Measurements from ENCODE around the gene HNRNPA0. TPM values are rescaled to one million over a fixed set of nuclear protein-coding genes. Genes with fewer than 3 reads are reported as not detected.
"Not testable (repeated sequence)": the region's sequence is repeated elsewhere in the genome, so short reads cannot be mapped to it uniquely, and the experiment has no call there.

HNRNPA0 gene
- polyA plus RNA-seq, 1 donor (not counting 4 experiments of a cell fraction or from before 2014, with no cell fraction given) = 11.4 TPM

- no peaks in the 10 kb centered on the region for H3K9me1 ChIP-seq (ENCODE audit: control insufficient read depth, extremely low read depth, insufficient read depth, low read length)
- dilution Hi-C loops (cut with MboI; ENCODE audit: extremely low pct_ligation_motif_present, low sequenced_read_pairs) = no loop called here
- H2AFZ ChIP-seq (ENCODE audit: control insufficient read depth, low read length) = no peak overlapping the region
- H3K36me3 ChIP-seq (ENCODE audit: control insufficient read depth in 2 of 2, extremely low read depth in 1 of 2, insufficient read depth in 2 of 2, low read length in 2 of 2) = no peaks in the 10 kb centered on the region
- no peaks in the 10 kb centered on the region for H3K4me1 ChIP-seq (ENCODE audit: control insufficient read depth, extremely low read depth, insufficient read depth, low read length)
- H3K27ac ChIP-seq (ENCODE audit: control insufficient read depth, insufficient read depth, low read length) = no peak overlapping the region
- no peaks in the 10 kb centered on the region for H4K20me1 ChIP-seq (ENCODE audit: control insufficient read depth, extremely low read depth, insufficient read depth, low read length)
- no peak for DNase-seq (ENCODE audit: low read depth, low spot score)
- no peak overlapping the region for H3K9ac ChIP-seq (ENCODE audit: control insufficient read depth, extremely low read depth, insufficient read depth, low read length)
- no peak for TF ChIP-seq EZH2 (IDR thresholded peaks at IDR 0.05; ENCODE audit: low read length)
- TF ChIP-seq CTCF (optimal IDR thresholded peaks at IDR 0.05 in 1 of 3, IDR thresholded peaks at IDR 0.05 in 1 of 3, conservative IDR thresholded peaks at IDR 0.05 in 1 of 3; ENCODE audit: extremely low read depth in 1 of 3, insufficient read depth in 2 of 3, low read length in 3 of 3) = no peak
- no peaks in the 10 kb centered on the region for H3K27me3 ChIP-seq (ENCODE audit: control insufficient read depth, extremely low read depth, insufficient read depth, low read length)
- no peak overlapping the region for H3K4me3 ChIP-seq (ENCODE audit: control insufficient read depth in 2 of 3, extremely low read depth in 1 of 3, insufficient read depth in 2 of 3, low read depth in 1 of 3, low read length in 3 of 3)
- no peaks in the 10 kb centered on the region for H3K79me2 ChIP-seq (ENCODE audit: control insufficient read depth, insufficient read depth, low read length)
- no peak overlapping the region for H3K4me2 ChIP-seq (ENCODE audit: control insufficient read depth, extremely low read depth, insufficient read depth, low read depth, low read length)
- no peak for FAIRE-seq
- H3K9me3 ChIP-seq (ENCODE audit: control insufficient read depth, low read depth, low read length) = no peaks in the 10 kb centered on the region
Observed at GRCh38 chr5:137791799-137792198, 37.6 kb upstream of the HNRNPA0 start.

- dilution Hi-C loops (cut with MboI; ENCODE audit: extremely low pct_ligation_motif_present, low sequenced_read_pairs) = no loop called here
- Histone ChIP-seq H3K27me3 (ENCODE audit: control insufficient read depth, extremely low read depth, insufficient read depth, low read length) (no peaks in the 10 kb centered on the region), H3K9me1 (ENCODE audit: control insufficient read depth, extremely low read depth, insufficient read depth, low read length) (no peaks in the 10 kb centered on the region), H3K9ac (ENCODE audit: control insufficient read depth, extremely low read depth, insufficient read depth, low read length) (no peak overlapping the region), H3K9me3 (ENCODE audit: control insufficient read depth, low read depth, low read length) (no peaks in the 10 kb centered on the region), H3K4me2 (ENCODE audit: control insufficient read depth, extremely low read depth, insufficient read depth, low read depth, low read length) (no peak overlapping the region), H3K27ac (ENCODE audit: control insufficient read depth, insufficient read depth, low read length) (no peak overlapping the region), H4K20me1 (ENCODE audit: control insufficient read depth, extremely low read depth, insufficient read depth, low read length) (no peaks in the 10 kb centered on the region), H3K4me3 (ENCODE audit: control insufficient read depth in 2 of 3, extremely low read depth in 1 of 3, insufficient read depth in 2 of 3, low read depth in 1 of 3, low read length in 3 of 3) (no peak overlapping the region), H2AFZ (ENCODE audit: control insufficient read depth, low read length) (no peak overlapping the region), H3K79me2 (ENCODE audit: control insufficient read depth, insufficient read depth, low read length) (no peaks in the 10 kb centered on the region), H3K4me1 (ENCODE audit: control insufficient read depth, extremely low read depth, insufficient read depth, low read length) (no peaks in the 10 kb centered on the region), H3K36me3 (ENCODE audit: control insufficient read depth in 2 of 2, extremely low read depth in 1 of 2, insufficient read depth in 2 of 2, low read length in 2 of 2) (no peaks in the 10 kb centered on the region)
- TF ChIP-seq EZH2 (IDR thresholded peaks at IDR 0.05; ENCODE audit: low read length) (no peak), CTCF (optimal IDR thresholded peaks at IDR 0.05 in 1 of 3, IDR thresholded peaks at IDR 0.05 in 1 of 3, conservative IDR thresholded peaks at IDR 0.05 in 1 of 3; ENCODE audit: extremely low read depth in 1 of 3, insufficient read depth in 2 of 3, low read length in 3 of 3) (no peak)
- no peak for FAIRE-seq
- no peak for DNase-seq (ENCODE audit: low read depth, low spot score)
Observed at GRCh38 chr5:137791387-137791786, 37.2 kb upstream of the HNRNPA0 start.

- H2AFZ ChIP-seq (ENCODE audit: control insufficient read depth, low read length); H3K4me2 ChIP-seq (ENCODE audit: control insufficient read depth, extremely low read depth, insufficient read depth, low read depth, low read length); H3K4me1 ChIP-seq (ENCODE audit: control insufficient read depth, extremely low read depth, insufficient read depth, low read length); H3K9me1 ChIP-seq (ENCODE audit: control insufficient read depth, extremely low read depth, insufficient read depth, low read length); H3K27me3 ChIP-seq (ENCODE audit: control insufficient read depth, extremely low read depth, insufficient read depth, low read length); H3K9ac ChIP-seq (ENCODE audit: control insufficient read depth, extremely low read depth, insufficient read depth, low read length); DNase-seq (ENCODE audit: low read depth, low spot score); H3K4me3 ChIP-seq (ENCODE audit: control insufficient read depth in 2 of 3, extremely low read depth in 1 of 3, insufficient read depth in 2 of 3, low read depth in 1 of 3, low read length in 3 of 3); H3K36me3 ChIP-seq (ENCODE audit: control insufficient read depth in 2 of 2, extremely low read depth in 1 of 2, insufficient read depth in 2 of 2, low read length in 2 of 2); FAIRE-seq; H3K27ac ChIP-seq (ENCODE audit: control insufficient read depth, insufficient read depth, low read length); H3K9me3 ChIP-seq (ENCODE audit: control insufficient read depth, low read depth, low read length); H3K79me2 ChIP-seq (ENCODE audit: control insufficient read depth, insufficient read depth, low read length); dilution Hi-C loops (cut with MboI; ENCODE audit: extremely low pct_ligation_motif_present, low sequenced_read_pairs); H4K20me1 ChIP-seq (ENCODE audit: control insufficient read depth, extremely low read depth, insufficient read depth, low read length): not testable (repeated sequence)
Observed at GRCh38 chr5:137788560-137788959, 34.4 kb upstream of the HNRNPA0 start.

Measured in keratinocyte (primary cell).